OCI-LY3 (cell line): ENCODE data around the gene PSG6.
"Not testable (repeated sequence)": the region's sequence is repeated elsewhere in the genome, so short reads cannot be mapped to it uniquely, and the experiment has no call there.

Source experiments
- EZH2phosphoT487 ChIP-seq: fragments of 200-600 bp; shearing (Covaris generic); IDR thresholded peaks from 2 replicates; pipeline ENCODE4 v1.6.1; 2018; ENCODE audit warnings: antibody characterized with exemption, mixed run types, low read depth
- TF ChIP-seq, protein P1 (sequence below): fragments of 200-600, 300-600 bp; sonication (generic); IDR thresholded peaks from 2 replicates; pipeline ENCODE4 v1.5.1; 2014; ENCODE audit warnings: antibody characterized with exemption, low read length, low read depth

DNA sequence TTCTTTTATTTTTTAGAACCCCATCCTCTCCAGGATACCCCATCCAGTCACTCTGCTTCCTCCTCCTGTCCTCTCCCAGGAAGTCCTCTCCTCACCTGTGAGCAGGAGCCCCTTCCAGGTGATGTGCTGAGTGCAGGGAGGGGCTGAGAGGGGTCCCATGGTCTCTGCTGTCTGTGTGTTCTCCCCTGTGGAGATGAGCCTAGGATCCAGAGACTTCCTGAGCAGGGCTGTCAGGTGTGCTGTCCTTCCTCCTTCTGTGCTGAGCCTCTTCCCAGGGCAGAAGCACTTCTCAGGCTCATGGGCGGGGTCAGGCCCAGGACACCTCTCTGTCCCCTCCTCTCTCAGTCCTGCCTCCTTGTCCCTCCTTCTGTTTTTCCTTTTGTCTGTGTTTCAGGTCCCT, at the start of gene PSG6:
- TF ChIP-seq, protein P1, sequence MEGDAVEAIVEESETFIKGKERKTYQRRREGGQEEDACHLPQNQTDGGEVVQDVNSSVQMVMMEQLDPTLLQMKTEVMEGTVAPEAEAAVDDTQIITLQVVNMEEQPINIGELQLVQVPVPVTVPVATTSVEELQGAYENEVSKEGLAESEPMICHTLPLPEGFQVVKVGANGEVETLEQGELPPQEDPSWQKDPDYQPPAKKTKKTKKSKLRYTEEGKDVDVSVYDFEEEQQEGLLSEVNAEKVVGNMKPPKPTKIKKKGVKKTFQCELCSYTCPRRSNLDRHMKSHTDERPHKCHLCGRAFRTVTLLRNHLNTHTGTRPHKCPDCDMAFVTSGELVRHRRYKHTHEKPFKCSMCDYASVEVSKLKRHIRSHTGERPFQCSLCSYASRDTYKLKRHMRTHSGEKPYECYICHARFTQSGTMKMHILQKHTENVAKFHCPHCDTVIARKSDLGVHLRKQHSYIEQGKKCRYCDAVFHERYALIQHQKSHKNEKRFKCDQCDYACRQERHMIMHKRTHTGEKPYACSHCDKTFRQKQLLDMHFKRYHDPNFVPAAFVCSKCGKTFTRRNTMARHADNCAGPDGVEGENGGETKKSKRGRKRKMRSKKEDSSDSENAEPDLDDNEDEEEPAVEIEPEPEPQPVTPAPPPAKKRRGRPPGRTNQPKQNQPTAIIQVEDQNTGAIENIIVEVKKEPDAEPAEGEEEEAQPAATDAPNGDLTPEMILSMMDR, result not testable (repeated sequence)
- TF ChIP-seq EZH2phosphoT487, result not testable (repeated sequence)
